HUES48 (cell line): Measurements from ENCODE around the gene GOSR2.
A peak's percentile ranks its signal among the peaks of the same experiment; 100 is the strongest.

Experiments
- H3K27ac ChIP-seq: one replicate; pipeline ENCODE4 v1.7.0; 2013; ENCODE audit warnings: low read depth, low read length, inconsistent platforms
- H3K27me3 ChIP-seq: 2 replicates; pipeline ENCODE4 v1.6.1; 2013; ENCODE audit warnings: mild to moderate bottlenecking, low read length; ENCODE audit not compliant: control insufficient read depth, insufficient read depth
- H3K36me3 ChIP-seq: 2 replicates; pipeline ENCODE4 v1.6.1; 2013; ENCODE audit warnings: low read length; ENCODE audit not compliant: control insufficient read depth, insufficient read depth
- H3K4me1 ChIP-seq: 2 replicates; pipeline ENCODE4 v1.6.1; 2013; ENCODE audit warnings: mild to moderate bottlenecking, low read length; ENCODE audit not compliant: control insufficient read depth, insufficient read depth
- H3K4me3 ChIP-seq: 2 replicates; pipeline ENCODE4 v1.5.1; 2013; ENCODE audit warnings: mild to moderate bottlenecking, low read depth, low read length
- H3K9ac ChIP-seq: 2 replicates; pipeline ENCODE4 v1.6.1; 2013; ENCODE audit warnings: mild to moderate bottlenecking, low read depth, low read length, moderate library complexity
- H3K9me3 ChIP-seq: 2 replicates; pipeline ENCODE4 v1.6.1; 2013; ENCODE audit warnings: low read length; ENCODE audit not compliant: control insufficient read depth, insufficient read depth

GOSR2 gene

GRCh38 chr17:46922804-46923635 lies at the start of gene GOSR2:
GOSR2 (plus strand) TSS chr17:46923160; CDS start chr17:46923193, 33 bp downstream.
- H3K36me3 ChIP-seq: no peaks in the 10 kb centered on the region
- H3K27me3 ChIP-seq: no peaks in the 10 kb centered on the region
- no peaks in the 10 kb centered on the region for H3K9me3 ChIP-seq
- H3K27ac ChIP-seq: peak within 1 kb of the TSS; percentile 99
- peak within 1 kb of the TSS; percentile 98 for H3K4me3 ChIP-seq
- no peaks in the 10 kb centered on the region; the same call in 1 of the 2 replicates for H3K4me1 ChIP-seq
- H3K9ac ChIP-seq: peak within 1 kb of the TSS; percentile 98

DNA sequence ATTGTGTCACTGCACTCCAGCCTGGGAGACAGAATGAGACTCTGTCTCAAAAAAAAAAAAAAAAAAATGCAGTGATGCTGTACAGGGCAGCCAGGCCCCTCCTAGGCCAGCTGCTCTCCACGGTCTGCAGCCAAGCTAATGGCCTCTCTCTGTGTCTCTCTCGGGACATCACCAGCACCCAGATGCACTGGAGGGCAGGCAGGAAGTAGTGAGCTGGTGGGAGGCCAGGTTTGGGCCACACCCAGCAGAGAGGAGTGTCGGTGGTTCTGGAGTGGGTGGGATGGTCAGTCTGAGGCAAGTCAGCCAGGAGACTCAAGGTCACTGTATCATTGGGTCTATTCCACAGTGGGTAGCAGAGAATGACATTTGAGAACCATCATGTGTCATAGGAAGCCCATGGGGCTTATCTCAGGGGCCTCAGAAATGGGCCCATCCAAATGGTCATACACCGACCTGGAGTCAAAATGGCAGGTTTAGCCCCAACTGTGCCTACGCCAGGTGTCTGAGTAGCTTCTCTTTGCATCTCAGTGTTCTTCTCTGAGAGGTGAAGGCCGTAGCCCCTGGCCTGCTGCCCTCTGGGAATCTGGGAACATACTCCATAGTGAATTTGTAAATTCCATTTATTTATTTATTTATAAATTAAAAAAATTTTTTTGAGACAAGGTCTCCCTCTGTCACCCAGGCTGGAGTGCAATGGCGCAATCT lies 48.9 kb upstream of the GOSR2 start:
- Histone ChIP-seq H3K27me3 (no peaks in the 10 kb centered on the region), H3K27ac (no peak overlapping the region), H3K9me3 (no peaks in the 10 kb centered on the region), H3K4me1 (no peaks in the 10 kb centered on the region), H3K4me3 (no peak overlapping the region), H3K9ac (no peak overlapping the region), H3K36me3 (no peaks in the 10 kb centered on the region)

DNA sequence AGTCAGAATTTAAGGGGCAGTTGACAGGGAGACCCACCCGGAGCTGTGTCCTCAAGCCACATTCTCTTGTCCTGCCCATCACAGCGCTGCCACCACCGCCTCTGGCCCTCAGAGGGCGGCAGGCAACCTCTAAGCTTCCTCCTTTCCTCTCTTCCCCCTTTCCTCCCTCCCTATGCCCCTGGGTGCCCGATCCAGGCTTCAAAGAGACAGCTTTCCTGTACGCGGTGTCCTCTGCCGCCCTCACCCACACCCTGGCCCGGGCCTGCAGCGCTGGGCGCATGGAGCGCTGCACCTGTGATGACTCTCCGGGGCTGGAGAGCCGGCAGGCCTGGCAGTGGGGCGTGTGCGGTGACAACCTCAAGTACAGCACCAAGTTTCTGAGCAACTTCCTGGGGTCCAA lies 48.1 kb upstream of the GOSR2 start:
- Histone ChIP-seq H3K36me3 (no peaks in the 10 kb centered on the region), H3K4me1 (no peaks in the 10 kb centered on the region), H3K9me3 (no peaks in the 10 kb centered on the region), H3K4me3 (no peak overlapping the region), H3K9ac (no peak overlapping the region), H3K27ac (no peak overlapping the region), H3K27me3 (no peaks in the 10 kb centered on the region)

DNA sequence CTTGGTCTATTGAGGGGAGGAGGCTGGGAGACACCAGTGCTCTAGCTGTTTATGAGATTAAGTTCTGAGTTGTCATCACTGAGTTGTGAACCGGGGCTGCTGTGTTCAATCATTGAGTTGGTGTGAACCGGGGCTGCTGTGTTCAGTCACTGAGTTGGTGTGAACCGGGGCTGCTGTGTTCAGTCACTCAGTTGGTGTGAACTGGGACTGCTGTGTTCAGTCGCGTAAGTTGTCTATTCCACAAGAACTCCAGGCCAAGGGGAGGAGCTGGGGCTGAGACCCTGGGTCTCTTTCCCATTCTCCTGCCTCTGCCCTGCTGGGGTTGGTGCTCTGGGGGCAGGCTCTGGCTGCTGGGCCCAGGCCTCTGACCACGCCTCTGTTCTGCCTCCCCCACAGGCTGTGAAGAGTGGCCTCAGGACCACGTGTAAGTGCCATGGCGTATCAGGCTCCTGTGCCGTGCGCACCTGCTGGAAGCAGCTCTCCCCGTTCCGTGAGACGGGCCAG lies 47.1 kb upstream of the GOSR2 start:
- Histone ChIP-seq H3K27ac (no peak overlapping the region), H3K36me3 (no peaks in the 10 kb centered on the region)

DNA sequence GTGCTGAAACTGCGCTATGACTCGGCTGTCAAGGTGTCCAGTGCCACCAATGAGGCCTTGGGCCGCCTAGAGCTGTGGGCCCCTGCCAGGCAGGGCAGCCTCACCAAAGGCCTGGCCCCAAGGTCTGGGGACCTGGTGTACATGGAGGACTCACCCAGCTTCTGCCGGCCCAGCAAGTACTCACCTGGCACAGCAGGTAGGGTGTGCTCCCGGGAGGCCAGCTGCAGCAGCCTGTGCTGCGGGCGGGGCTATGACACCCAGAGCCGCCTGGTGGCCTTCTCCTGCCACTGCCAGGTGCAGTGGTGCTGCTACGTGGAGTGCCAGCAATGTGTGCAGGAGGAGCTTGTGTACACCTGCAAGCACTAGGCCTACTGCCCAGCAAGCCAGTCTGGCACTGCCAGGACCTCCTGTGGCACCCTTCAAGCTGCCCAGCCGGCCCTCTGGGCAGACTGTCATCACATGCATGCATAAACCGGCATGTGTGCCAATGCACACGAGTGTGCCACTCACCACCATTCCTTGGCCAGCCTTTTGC lies 46.5 kb upstream of the GOSR2 start:
- Histone ChIP-seq H3K27ac (no peak overlapping the region), H3K27me3 (no peaks in the 10 kb centered on the region), H3K4me1 (no peaks in the 10 kb centered on the region), H3K9me3 (no peaks in the 10 kb centered on the region), H3K9ac (no peak overlapping the region), H3K4me3 (no peak overlapping the region), H3K36me3 (no peaks in the 10 kb centered on the region)

More for the DNA sequence above, 47.1 kb upstream of the GOSR2 start:
- Histone ChIP-seq H3K9ac (no peak overlapping the region), H3K4me1 (no peaks in the 10 kb centered on the region), H3K4me3 (no peak overlapping the region), H3K27me3 (no peaks in the 10 kb centered on the region), H3K9me3 (no peaks in the 10 kb centered on the region)

GRCh38 chr17:46876926-46877325 lies 46.0 kb upstream of the GOSR2 start:
- Histone ChIP-seq H3K27ac (no peak overlapping the region), H3K9me3 (no peaks in the 10 kb centered on the region), H3K4me1 (no peaks in the 10 kb centered on the region), H3K36me3 (no peaks in the 10 kb centered on the region), H3K9ac (no peak overlapping the region), H3K27me3 (no peaks in the 10 kb centered on the region), H3K4me3 (no peak overlapping the region)

- Histone ChIP-seq H3K9me3 (no peaks in the 10 kb centered on the region), H3K27ac (no peak overlapping the region), H3K4me3 (no peak overlapping the region), H3K36me3 (no peaks in the 10 kb centered on the region), H3K27me3 (no peaks in the 10 kb centered on the region), H3K9ac (no peak overlapping the region), H3K4me1 (no peaks in the 10 kb centered on the region)
Measured at GRCh38 chr17:46877466-46877865, 45.5 kb upstream of the GOSR2 start.

- Histone ChIP-seq H3K9ac (no peak overlapping the region), H3K9me3 (no peaks in the 10 kb centered on the region), H3K36me3 (no peaks in the 10 kb centered on the region), H3K4me3 (no peak overlapping the region), H3K27ac (no peak overlapping the region), H3K27me3 (no peaks in the 10 kb centered on the region), H3K4me1 (no peaks in the 10 kb centered on the region)
Measured at GRCh38 chr17:46878055-46878454, 44.9 kb upstream of the GOSR2 start.

- H3K27me3 ChIP-seq: no peaks in the 10 kb centered on the region
- no peaks in the 10 kb centered on the region for H3K36me3 ChIP-seq
- H3K9me3 ChIP-seq: no peaks in the 10 kb centered on the region
- H3K4me3 ChIP-seq: no peak overlapping the region
- H3K4me1 ChIP-seq: no peaks in the 10 kb centered on the region
- no peak overlapping the region for H3K9ac ChIP-seq
- H3K27ac ChIP-seq: no peak overlapping the region
Measured at GRCh38 chr17:46879101-46879500, 43.9 kb upstream of the GOSR2 start.

GRCh38 chr17:46881015-46881414 lies 41.9 kb upstream of the GOSR2 start:
- Histone ChIP-seq H3K9me3 (no peaks in the 10 kb centered on the region), H3K4me1 (no peaks in the 10 kb centered on the region), H3K27ac (no peak overlapping the region), H3K27me3 (no peaks in the 10 kb centered on the region), H3K4me3 (no peak overlapping the region), H3K36me3 (no peaks in the 10 kb centered on the region), H3K9ac (no peak overlapping the region)

DNA sequence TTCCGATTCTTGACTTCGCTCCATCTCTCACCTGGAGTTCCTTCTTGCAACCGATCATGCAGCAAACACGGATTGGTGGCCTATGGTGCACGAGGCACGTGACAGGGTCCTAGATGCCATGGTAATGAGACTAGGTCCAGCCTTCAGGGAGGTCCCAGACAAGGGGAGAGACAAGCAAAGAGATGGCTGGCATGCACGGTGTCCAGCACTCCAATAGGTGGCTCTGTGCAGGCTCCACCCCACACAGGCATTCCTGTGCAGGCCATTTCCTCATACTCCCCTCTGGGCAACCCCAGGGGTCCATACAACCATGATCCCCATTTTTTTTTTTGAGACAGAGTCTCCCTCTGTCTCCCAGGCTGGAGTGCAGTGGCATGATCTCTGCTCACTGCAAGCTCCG lies 40.3 kb upstream of the GOSR2 start:
- no peak overlapping the region for H3K4me3 ChIP-seq
- H3K36me3 ChIP-seq: no peaks in the 10 kb centered on the region
- no peaks in the 10 kb centered on the region for H3K27me3 ChIP-seq
- no peaks in the 10 kb centered on the region for H3K9me3 ChIP-seq
- no peaks in the 10 kb centered on the region for H3K4me1 ChIP-seq
- no peak overlapping the region for H3K9ac ChIP-seq
- no peak overlapping the region for H3K27ac ChIP-seq
